GM12875 (cell line): Measurements from ENCODE around the gene OLIG3.

Experiments used
- H3K4me3 ChIP-seq: one replicate; pipeline ENCODE4 v1.5.1; 2011; ENCODE audit warnings: low read depth, low read length, control low read depth
- CTCF ChIP-seq: IDR thresholded peaks from 2 replicates; pipeline ENCODE4 v1.5.1; 2011; ENCODE audit warnings: low read depth, mild to moderate bottlenecking, control low read depth, inconsistent platforms, low read length, moderate library complexity, borderline replicate concordance; ENCODE audit not compliant: insufficient read depth

OLIG3 gene

GRCh38 chr6:137495703-137496336, 1.6 kb upstream of the OLIG3 start:
- no peak overlapping the region for H3K4me3 ChIP-seq
- no peak for TF ChIP-seq CTCF

- H3K4me3 ChIP-seq: no peak overlapping the region
- no peak for TF ChIP-seq CTCF
These were observed 951 bp upstream of the OLIG3 start for GRCh38 chr6:137494988-137495702.

GRCh38 chr6:137493218-137494038, 766 bp downstream of the OLIG3 start:
- H3K4me3 ChIP-seq: no peak overlapping the region
- TF ChIP-seq CTCF: no peak

GRCh38 chr6:137492289-137493217, 1.6 kb downstream of the OLIG3 start:
- no peak for TF ChIP-seq CTCF
- no peak overlapping the region for H3K4me3 ChIP-seq

GRCh38 chr6:137491478-137491877, 2.7 kb downstream of the OLIG3 start:
- TF ChIP-seq CTCF: no peak
- no peak overlapping the region for H3K4me3 ChIP-seq

- H3K4me3 ChIP-seq: no peak overlapping the region
These were observed 3.2 kb downstream of the OLIG3 start for GRCh38 chr6:137490961-137491360.

More at GRCh38 chr6:137490961-137491360, 3.2 kb downstream of the OLIG3 start:
- no peak for TF ChIP-seq CTCF
